ENCODE results near the gene MT1E. TPM values are rescaled to one million over a fixed set of nuclear protein-coding genes. Genes with fewer than 3 reads are reported as not detected.

Gene MT1E
- total and polyA plus RNA-seq, 2 donors (not counting 1 experiment from before 2014, with no cell fraction given): 390 to 465 TPM

- no peak for TF ChIP-seq EZH2 (IDR thresholded peaks at IDR 0.05; ENCODE audit: low read length, missing control alignments)
- TF ChIP-seq, protein P1, sequence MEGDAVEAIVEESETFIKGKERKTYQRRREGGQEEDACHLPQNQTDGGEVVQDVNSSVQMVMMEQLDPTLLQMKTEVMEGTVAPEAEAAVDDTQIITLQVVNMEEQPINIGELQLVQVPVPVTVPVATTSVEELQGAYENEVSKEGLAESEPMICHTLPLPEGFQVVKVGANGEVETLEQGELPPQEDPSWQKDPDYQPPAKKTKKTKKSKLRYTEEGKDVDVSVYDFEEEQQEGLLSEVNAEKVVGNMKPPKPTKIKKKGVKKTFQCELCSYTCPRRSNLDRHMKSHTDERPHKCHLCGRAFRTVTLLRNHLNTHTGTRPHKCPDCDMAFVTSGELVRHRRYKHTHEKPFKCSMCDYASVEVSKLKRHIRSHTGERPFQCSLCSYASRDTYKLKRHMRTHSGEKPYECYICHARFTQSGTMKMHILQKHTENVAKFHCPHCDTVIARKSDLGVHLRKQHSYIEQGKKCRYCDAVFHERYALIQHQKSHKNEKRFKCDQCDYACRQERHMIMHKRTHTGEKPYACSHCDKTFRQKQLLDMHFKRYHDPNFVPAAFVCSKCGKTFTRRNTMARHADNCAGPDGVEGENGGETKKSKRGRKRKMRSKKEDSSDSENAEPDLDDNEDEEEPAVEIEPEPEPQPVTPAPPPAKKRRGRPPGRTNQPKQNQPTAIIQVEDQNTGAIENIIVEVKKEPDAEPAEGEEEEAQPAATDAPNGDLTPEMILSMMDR (conservative IDR thresholded peaks at IDR 0.05 in 1 of 2, IDR thresholded peaks at IDR 0.05 in 1 of 2; ENCODE audit: low read depth in 1 of 2, low read length in 2 of 2): no peak
- peaks cover 16% of the 10 kb centered on the region for H3K79me2 ChIP-seq (ENCODE audit: control insufficient read depth, insufficient read depth, low read length)
- peaks cover 7% of the 10 kb centered on the region for H3K4me1 ChIP-seq (ENCODE audit: control insufficient read depth, extremely low read depth, insufficient read depth, low read length)
- H3K27me3 ChIP-seq (ENCODE audit: control insufficient read depth, insufficient read depth, low read length): no peaks in the 10 kb centered on the region
- H3K4me3 ChIP-seq (replicated peaks in 1 of 4; ENCODE audit: control extremely low read depth in 1 of 4, insufficient read depth in 1 of 4, low read depth in 3 of 4, low read length in 4 of 4): no peak overlapping the region
- no peak overlapping the region for H3K9ac ChIP-seq (ENCODE audit: insufficient read depth, low read length)
- H3K9me3 ChIP-seq (ENCODE audit: control insufficient read depth, insufficient read depth, low read depth, low read length): no peaks in the 10 kb centered on the region
- no peak for DNase-seq (ENCODE audit: low read depth in 2 of 2)
- peaks cover 1% of the 10 kb centered on the region for H3K36me3 ChIP-seq (ENCODE audit: control insufficient read depth, insufficient read depth, low read length)
- no peak overlapping the region for H2AFZ ChIP-seq (ENCODE audit: low read length)
- no peak overlapping the region for H3K27ac ChIP-seq (ENCODE audit: insufficient read depth, low read length)
- no peaks in the 10 kb centered on the region for H4K20me1 ChIP-seq (ENCODE audit: control insufficient read depth, extremely low read depth, insufficient read depth, low read length)
- no peak overlapping the region for H3K4me2 ChIP-seq (ENCODE audit: extremely low read depth, insufficient read depth, low read length)
Measured at GRCh38 chr16:56629531-56629930, 4.0 kb downstream of the MT1E start.

- H3K27me3 ChIP-seq (ENCODE audit: control insufficient read depth, insufficient read depth, low read length): no peaks in the 10 kb centered on the region
- TF ChIP-seq, protein P1 (conservative IDR thresholded peaks at IDR 0.05 in 1 of 2, IDR thresholded peaks at IDR 0.05 in 1 of 2; ENCODE audit: low read depth in 1 of 2, low read length in 2 of 2): no peak
- TF ChIP-seq EZH2 (IDR thresholded peaks at IDR 0.05; ENCODE audit: low read length, missing control alignments): no peak
- DNase-seq (ENCODE audit: low read depth in 2 of 2): no peak
Measured at GRCh38 chr16:56630134-56630533, 4.6 kb downstream of the MT1E start.

GRCh38 chr16:56631197-56631596 is 5.6 kb downstream of the MT1E start:
- H3K27me3 ChIP-seq (ENCODE audit: control insufficient read depth, insufficient read depth, low read length): no peaks in the 10 kb centered on the region
- H3K4me1 ChIP-seq (ENCODE audit: control insufficient read depth, extremely low read depth, insufficient read depth, low read length): peaks cover 4% of the 10 kb centered on the region

More at GRCh38 chr16:56630134-56630533, 4.6 kb downstream of the MT1E start:
- Histone ChIP-seq H3K27ac (ENCODE audit: insufficient read depth, low read length) (no peak overlapping the region), H3K36me3 (ENCODE audit: control insufficient read depth, insufficient read depth, low read length) (peaks cover 1% of the 10 kb centered on the region), H2AFZ (ENCODE audit: low read length) (no peak overlapping the region), H3K4me1 (ENCODE audit: control insufficient read depth, extremely low read depth, insufficient read depth, low read length) (peaks cover 4% of the 10 kb centered on the region), H3K4me3 (replicated peaks in 1 of 4; ENCODE audit: control extremely low read depth in 1 of 4, insufficient read depth in 1 of 4, low read depth in 3 of 4, low read length in 4 of 4) (no peak overlapping the region), H3K4me2 (ENCODE audit: extremely low read depth, insufficient read depth, low read length) (no peak overlapping the region), H3K79me2 (ENCODE audit: control insufficient read depth, insufficient read depth, low read length) (peaks cover 12% of the 10 kb centered on the region), H3K9ac (ENCODE audit: insufficient read depth, low read length) (no peak overlapping the region), H3K9me3 (ENCODE audit: control insufficient read depth, insufficient read depth, low read depth, low read length) (no peaks in the 10 kb centered on the region), H4K20me1 (ENCODE audit: control insufficient read depth, extremely low read depth, insufficient read depth, low read length) (no peaks in the 10 kb centered on the region)

More at GRCh38 chr16:56631197-56631596, 5.6 kb downstream of the MT1E start:
- Histone ChIP-seq H3K4me2 (ENCODE audit: extremely low read depth, insufficient read depth, low read length) (no peak overlapping the region), H3K4me3 (replicated peaks in 1 of 4; ENCODE audit: control extremely low read depth in 1 of 4, insufficient read depth in 1 of 4, low read depth in 3 of 4, low read length in 4 of 4) (no peak overlapping the region), H3K36me3 (ENCODE audit: control insufficient read depth, insufficient read depth, low read length) (peaks cover 1% of the 10 kb centered on the region), H3K9me3 (ENCODE audit: control insufficient read depth, insufficient read depth, low read depth, low read length) (no peaks in the 10 kb centered on the region), H3K27ac (ENCODE audit: insufficient read depth, low read length) (no peak overlapping the region), H3K9ac (ENCODE audit: insufficient read depth, low read length) (no peak overlapping the region), H2AFZ (ENCODE audit: low read length) (no peak overlapping the region), H3K79me2 (ENCODE audit: control insufficient read depth, insufficient read depth, low read length) (peaks cover 5% of the 10 kb centered on the region), H4K20me1 (ENCODE audit: control insufficient read depth, extremely low read depth, insufficient read depth, low read length) (no peaks in the 10 kb centered on the region)
- no peak for TF ChIP-seq EZH2 (IDR thresholded peaks at IDR 0.05; ENCODE audit: low read length, missing control alignments)
- TF ChIP-seq, protein P1 (conservative IDR thresholded peaks at IDR 0.05 in 1 of 2, IDR thresholded peaks at IDR 0.05 in 1 of 2; ENCODE audit: low read depth in 1 of 2, low read length in 2 of 2): no peak
- DNase-seq (ENCODE audit: low read depth in 2 of 2): no peak
